Measurements from ENCODE around the gene CNKSR2. TPM values are rescaled to one million over a fixed set of nuclear protein-coding genes. Genes with fewer than 3 reads are reported as not detected.
A peak's percentile ranks its signal among the peaks of the same experiment; 100 is the strongest.

CNKSR2 gene
- total and polyA plus RNA-seq, 2 experiments from 2014 or later, result 13.9 to 40.9 TPM

DNA sequence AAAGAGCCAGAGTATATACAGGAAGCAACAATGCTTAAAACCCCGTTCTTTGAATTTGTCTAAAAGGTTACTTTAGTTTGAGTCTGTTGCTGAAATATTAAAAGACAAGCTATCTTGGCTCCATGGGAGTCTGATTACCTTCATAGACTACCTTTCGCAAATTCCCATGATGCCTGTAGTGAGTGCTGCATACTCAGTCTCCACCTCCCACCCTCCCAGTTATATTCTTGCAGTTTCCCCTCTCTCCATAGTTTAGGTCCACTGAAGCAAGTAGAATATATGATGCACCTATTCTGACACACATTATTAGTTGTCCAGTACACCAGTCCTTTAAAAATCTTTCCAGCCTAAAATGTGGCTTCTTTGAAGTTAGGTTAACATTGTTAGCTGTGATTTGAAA, 2.4 kb downstream of the CNKSR2 start (continued):
- TF ChIP-seq, protein P1, sequence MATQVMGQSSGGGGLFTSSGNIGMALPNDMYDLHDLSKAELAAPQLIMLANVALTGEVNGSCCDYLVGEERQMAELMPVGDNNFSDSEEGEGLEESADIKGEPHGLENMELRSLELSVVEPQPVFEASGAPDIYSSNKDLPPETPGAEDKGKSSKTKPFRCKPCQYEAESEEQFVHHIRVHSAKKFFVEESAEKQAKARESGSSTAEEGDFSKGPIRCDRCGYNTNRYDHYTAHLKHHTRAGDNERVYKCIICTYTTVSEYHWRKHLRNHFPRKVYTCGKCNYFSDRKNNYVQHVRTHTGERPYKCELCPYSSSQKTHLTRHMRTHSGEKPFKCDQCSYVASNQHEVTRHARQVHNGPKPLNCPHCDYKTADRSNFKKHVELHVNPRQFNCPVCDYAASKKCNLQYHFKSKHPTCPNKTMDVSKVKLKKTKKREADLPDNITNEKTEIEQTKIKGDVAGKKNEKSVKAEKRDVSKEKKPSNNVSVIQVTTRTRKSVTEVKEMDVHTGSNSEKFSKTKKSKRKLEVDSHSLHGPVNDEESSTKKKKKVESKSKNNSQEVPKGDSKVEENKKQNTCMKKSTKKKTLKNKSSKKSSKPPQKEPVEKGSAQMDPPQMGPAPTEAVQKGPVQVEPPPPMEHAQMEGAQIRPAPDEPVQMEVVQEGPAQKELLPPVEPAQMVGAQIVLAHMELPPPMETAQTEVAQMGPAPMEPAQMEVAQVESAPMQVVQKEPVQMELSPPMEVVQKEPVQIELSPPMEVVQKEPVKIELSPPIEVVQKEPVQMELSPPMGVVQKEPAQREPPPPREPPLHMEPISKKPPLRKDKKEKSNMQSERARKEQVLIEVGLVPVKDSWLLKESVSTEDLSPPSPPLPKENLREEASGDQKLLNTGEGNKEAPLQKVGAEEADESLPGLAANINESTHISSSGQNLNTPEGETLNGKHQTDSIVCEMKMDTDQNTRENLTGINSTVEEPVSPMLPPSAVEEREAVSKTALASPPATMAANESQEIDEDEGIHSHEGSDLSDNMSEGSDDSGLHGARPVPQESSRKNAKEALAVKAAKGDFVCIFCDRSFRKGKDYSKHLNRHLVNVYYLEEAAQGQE (IDR thresholded peaks at IDR 0.05; ENCODE audit: unreplicated experiment), result no peak

DNA sequence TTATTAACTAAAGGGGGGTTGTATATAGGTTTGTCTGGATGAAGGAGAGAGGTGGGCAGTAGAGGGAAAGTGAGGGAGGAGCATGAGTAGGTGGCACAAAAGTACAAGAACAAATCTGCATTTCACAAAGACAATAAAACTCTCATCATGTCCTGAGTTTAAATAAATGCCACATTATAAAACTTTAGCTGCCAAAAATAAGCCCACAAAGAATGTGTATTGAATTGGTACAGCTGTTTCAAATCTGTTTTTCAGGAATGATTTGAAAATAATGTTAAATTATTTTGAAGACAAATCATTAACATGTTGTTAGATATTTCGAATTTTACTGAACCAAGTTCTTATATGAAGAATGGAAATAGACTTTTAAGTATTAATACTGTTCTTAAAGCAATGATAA, 5.8 kb downstream of the CNKSR2 start:
- DNase-seq (ENCODE audit: low spot score) (no peak), ATAC-seq (no peak)
- H3K27ac Mint-ChIP-seq, result no peak overlapping the region
- Histone ChIP-seq H4K20me1 (replicated peaks; ENCODE audit: insufficient read depth) (no peaks in the 10 kb centered on the region), H3K9me2 (ENCODE audit: insufficient read depth) (no peaks in the 10 kb centered on the region), H3K4me3 (no peak overlapping the region), H3K27ac (ENCODE audit: low read depth) (no peak overlapping the region), H3K4me2 (0 out of 2 replicates have a peak overlapping the region, but pooled peaks have one; percentile 43), H3K27me3 (ENCODE audit: insufficient read depth) (no peaks in the 10 kb centered on the region), H3F3A (replicated peaks; ENCODE audit: low read depth) (no peaks in the 10 kb centered on the region), H2AFZ (no peak overlapping the region), H3K4me1 (ENCODE audit: insufficient read depth) (peaks cover 50% of the 10 kb centered on the region), H3K79me2 (replicated peaks; ENCODE audit: insufficient read depth) (peaks cover 97% of the 10 kb centered on the region), H3K36me3 (ENCODE audit: insufficient read depth) (no peaks in the 10 kb centered on the region)
- H3K4me1 Mint-ChIP-seq, result peaks cover 43% of the 10 kb centered on the region
- no peaks in the 10 kb centered on the region for H3K27me3 Mint-ChIP-seq (ENCODE audit: insufficient read depth, low read depth, poor library complexity)
- no peaks in the 10 kb centered on the region for H3K9me3 Mint-ChIP-seq
- no peak for TF ChIP-seq POLR2AphosphoS5 (IDR thresholded peaks at IDR 0.05; ENCODE audit: low read depth)
- no peak for TF ChIP-seq CREB1 (CRISPR knock-in tag; IDR thresholded peaks at IDR 0.05; ENCODE audit: low read depth)
- no peak overlapping the region for H3K4me3 Mint-ChIP-seq
- no peaks in the 10 kb centered on the region for H3K36me3 Mint-ChIP-seq (ENCODE audit: low read depth)

DNA sequence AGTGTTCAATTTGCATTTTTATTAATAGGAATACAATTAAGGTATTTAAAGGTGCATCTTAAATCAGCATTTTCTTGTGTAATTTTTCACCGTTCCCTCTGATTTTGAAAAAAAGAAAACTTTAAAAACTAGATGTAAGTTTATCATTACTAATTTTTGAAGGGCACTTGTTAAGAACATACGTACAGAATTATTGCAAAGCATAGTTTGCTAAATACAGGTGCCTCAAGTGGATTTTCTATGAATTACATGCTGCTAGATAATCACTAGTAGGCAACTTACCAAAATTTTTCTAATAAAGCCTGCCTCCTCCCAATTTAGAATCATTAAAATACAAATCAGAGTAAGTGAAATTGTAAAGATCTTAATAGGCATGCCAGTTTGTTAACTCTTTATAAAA, 8.5 kb downstream of the CNKSR2 start:
- Histone ChIP-seq H4K20me1 (replicated peaks; ENCODE audit: insufficient read depth) (no peaks in the 10 kb centered on the region), H3F3A (replicated peaks; ENCODE audit: low read depth) (no peaks in the 10 kb centered on the region), H3K4me1 (ENCODE audit: insufficient read depth) (peaks cover 57% of the 10 kb centered on the region), H2AFZ (no peak overlapping the region), H3K4me2 (peak overlapping the region; percentile 68), H3K79me2 (replicated peaks; ENCODE audit: insufficient read depth) (peaks cover 99% of the 10 kb centered on the region), H3K9me2 (ENCODE audit: insufficient read depth) (no peaks in the 10 kb centered on the region), H3K27me3 (ENCODE audit: insufficient read depth) (no peaks in the 10 kb centered on the region), H3K4me3 (peak overlapping the region; percentile 21; the same call in 1 of the 2 replicates), H3K27ac (ENCODE audit: low read depth) (no peak overlapping the region), H3K36me3 (ENCODE audit: insufficient read depth) (no peaks in the 10 kb centered on the region)
- H3K27me3 Mint-ChIP-seq (ENCODE audit: insufficient read depth, low read depth, poor library complexity), result no peaks in the 10 kb centered on the region
- H3K36me3 Mint-ChIP-seq (ENCODE audit: low read depth), result 0 out of 3 replicates have a peak, but pooled peaks cover 6% of the 10 kb centered on the region
- ATAC-seq (no peak), DNase-seq (ENCODE audit: low spot score) (no peak)
- H3K27ac Mint-ChIP-seq, result no peak overlapping the region
- H3K9me3 Mint-ChIP-seq, result no peaks in the 10 kb centered on the region
- TF ChIP-seq, protein P2, sequence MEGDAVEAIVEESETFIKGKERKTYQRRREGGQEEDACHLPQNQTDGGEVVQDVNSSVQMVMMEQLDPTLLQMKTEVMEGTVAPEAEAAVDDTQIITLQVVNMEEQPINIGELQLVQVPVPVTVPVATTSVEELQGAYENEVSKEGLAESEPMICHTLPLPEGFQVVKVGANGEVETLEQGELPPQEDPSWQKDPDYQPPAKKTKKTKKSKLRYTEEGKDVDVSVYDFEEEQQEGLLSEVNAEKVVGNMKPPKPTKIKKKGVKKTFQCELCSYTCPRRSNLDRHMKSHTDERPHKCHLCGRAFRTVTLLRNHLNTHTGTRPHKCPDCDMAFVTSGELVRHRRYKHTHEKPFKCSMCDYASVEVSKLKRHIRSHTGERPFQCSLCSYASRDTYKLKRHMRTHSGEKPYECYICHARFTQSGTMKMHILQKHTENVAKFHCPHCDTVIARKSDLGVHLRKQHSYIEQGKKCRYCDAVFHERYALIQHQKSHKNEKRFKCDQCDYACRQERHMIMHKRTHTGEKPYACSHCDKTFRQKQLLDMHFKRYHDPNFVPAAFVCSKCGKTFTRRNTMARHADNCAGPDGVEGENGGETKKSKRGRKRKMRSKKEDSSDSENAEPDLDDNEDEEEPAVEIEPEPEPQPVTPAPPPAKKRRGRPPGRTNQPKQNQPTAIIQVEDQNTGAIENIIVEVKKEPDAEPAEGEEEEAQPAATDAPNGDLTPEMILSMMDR (conservative IDR thresholded peaks at IDR 0.05; ENCODE audit: low read depth in 2 of 2), result peak in 1 of 2 experiments; percentile 31; a peak in 1 of 4 replicates
- no peak for TF ChIP-seq EZH2phosphoT487 (IDR thresholded peaks at IDR 0.05; ENCODE audit: unreplicated experiment)
- peaks cover 37% of the 10 kb centered on the region for H3K4me1 Mint-ChIP-seq
- no peak overlapping the region for H3K4me3 Mint-ChIP-seq
